WTC11 (cell line): Measurements from ENCODE around the gene RANBP3L.

ENCODE experiments used
- CTCF ChIP-seq: fragments of 200-600 bp; IDR thresholded peaks from 2 replicates; pipeline ENCODE4 v1.8.0; 2022; ENCODE audit warnings: antibody characterized with exemption
- IRF1 ChIP-seq: sonication (generic); formaldehyde crosslinking; IDR thresholded peaks from 2 replicates; pipeline ENCODE4 v1.8.0; 2023; ENCODE audit warnings: missing genetic modification reagents
- MLX ChIP-seq: sonication (generic); formaldehyde crosslinking; IDR thresholded peaks from 2 replicates; pipeline ENCODE4 v1.8.1; 2023; ENCODE audit warnings: mild to moderate bottlenecking, missing genetic modification reagents, moderate library complexity
- ZMAT4 ChIP-seq: fragments of 250-450 bp; sonication (Bioruptor Pico); IDR thresholded peaks from 2 replicates; pipeline ENCODE4 v1.9.0; 2021; ENCODE audit warnings: mild to moderate bottlenecking

- no peak for TF ChIP-seq CTCF
- no peak for TF ChIP-seq ZMAT4 (CRISPR knock-in tag)
- TF ChIP-seq MLX (CRISPR knock-in tag), result no peak
- TF ChIP-seq IRF1 (CRISPR knock-in tag), result no peak
Measured at GRCh38 chr5:36276864-36277263, 24.8 kb downstream of the RANBP3L start.
